AML-193 (cell line): ENCODE data around the gene CYSTM1.

Source experiments
- DNase-seq, 2 experiments: peaks; one replicate each; lab custom pipeline; 2025; lab: John Stamatoyannopoulos, UW

The CYSTM1 gene, protein sequence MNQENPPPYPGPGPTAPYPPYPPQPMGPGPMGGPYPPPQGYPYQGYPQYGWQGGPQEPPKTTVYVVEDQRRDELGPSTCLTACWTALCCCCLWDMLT

DNA sequence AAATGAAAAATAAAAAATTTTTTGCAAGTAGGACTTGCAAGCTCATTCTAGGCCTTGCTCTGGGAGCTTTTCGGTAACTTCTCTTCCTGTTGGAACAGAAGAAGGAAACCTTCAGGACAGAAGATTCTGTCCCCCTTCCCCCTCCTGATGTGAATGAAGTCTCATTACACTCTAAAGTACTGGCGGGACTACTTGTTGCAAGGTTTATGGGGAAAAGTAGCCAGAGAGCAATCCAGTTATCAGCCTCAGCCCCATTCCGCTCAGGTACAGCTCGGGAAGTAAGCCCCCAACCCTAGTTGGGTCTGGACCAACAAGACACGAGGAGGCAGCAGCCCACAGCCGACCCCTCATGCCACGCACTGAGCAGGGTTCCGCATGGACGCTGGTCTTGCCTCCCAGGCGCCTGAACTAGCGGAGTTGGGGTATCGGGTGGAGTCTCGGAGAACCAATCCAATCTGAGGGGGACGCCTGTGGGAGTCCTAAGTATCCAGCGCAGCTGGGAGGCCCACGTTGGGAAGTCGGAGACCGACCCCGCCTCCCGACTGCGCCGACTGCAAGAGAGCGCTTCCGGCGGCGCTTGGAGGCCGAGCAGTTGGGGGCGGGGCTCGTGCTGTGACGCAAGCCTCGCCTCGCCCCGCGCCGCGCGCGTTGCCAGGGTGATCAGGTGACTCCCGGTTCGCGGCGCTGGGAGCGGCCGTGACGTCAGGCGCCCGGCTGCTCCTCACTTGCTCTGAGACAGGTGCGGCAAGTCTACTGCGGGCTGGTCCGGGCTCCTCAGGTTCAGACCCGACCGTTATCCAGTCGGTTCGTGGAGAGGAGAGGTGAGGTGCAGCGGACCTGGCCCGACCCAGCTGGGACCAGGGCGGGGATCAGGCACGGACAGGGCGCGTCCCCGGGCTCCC, at the start of gene CYSTM1:
TSS of gene CYSTM1 (plus strand) at position 724 of the 902 bp plus-strand sequence. CDS start 19,278 bp downstream, outside the sequence.
- no peak for DNase-seq

- DNase-seq: no peak
These were observed 49.4 kb upstream of the CYSTM1 start, which contains the start of gene IGIP for GRCh38 chr5:140125637-140126036. IGIP (plus strand) TSS chr5:140125937; CDS start chr5:140128477, 2,540 bp downstream.

- DNase-seq: no peak
These were observed 48.5 kb upstream of the CYSTM1 start for GRCh38 chr5:140126315-140127012.

GRCh38 chr5:140128376-140128775, 46.6 kb upstream of the CYSTM1 start:
- no peak for DNase-seq

- DNase-seq: no peak
These were observed 43.8 kb upstream of the CYSTM1 start for GRCh38 chr5:140130949-140131733.

DNA sequence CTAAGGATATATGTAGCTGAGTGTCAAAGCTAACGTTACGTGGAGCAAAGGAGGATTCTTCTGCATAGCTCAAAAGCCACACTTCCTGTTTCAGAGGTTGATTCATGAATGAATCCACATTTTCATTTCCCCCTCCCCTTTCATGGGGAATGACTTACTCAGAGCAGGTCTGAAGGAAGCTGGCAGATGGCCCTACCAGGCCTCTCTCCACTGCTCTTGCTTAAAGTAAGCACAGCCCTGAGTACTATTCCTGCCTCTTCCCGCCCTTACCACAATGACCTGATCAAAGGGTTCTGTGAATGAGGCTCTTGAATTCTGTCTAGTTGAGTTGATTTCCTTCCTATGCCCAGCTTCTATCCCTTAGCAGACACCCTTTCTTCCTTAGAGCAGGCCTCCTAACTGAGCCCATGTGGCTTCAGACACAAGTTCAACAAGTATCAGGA, 43.0 kb upstream of the CYSTM1 start:
- DNase-seq: peak; percentile 16 to 41

GRCh38 chr5:140133514-140134167, 41.3 kb upstream of the CYSTM1 start:
- DNase-seq: no peak

- no peak for DNase-seq
These were observed 40.6 kb upstream of the CYSTM1 start for GRCh38 chr5:140134277-140134935.

DNA sequence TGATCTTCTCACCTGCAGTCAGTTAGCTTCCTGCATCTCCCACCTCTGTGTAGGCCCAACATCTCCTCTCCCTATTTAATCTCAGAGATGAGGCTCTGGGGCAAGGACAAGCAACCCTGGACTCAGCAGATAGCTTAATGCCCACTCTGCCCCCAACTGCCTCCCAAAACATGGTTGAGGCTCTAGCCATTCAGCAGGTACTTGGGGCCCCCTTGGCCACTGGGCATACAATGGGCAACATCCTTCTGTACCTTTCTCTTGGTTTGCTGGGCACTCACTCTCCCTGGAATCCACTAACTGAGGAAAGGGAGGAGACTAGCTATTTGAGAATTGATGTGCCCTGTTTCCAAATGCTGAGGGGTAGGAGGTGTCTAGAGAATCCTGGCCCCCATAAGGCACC, 39.9 kb upstream of the CYSTM1 start:
- DNase-seq: no peak

GRCh38 chr5:140136624-140137023, 38.4 kb upstream of the CYSTM1 start:
- DNase-seq: no peak

GRCh38 chr5:140140435-140140834, 34.6 kb upstream of the CYSTM1 start:
- no peak for DNase-seq

DNA sequence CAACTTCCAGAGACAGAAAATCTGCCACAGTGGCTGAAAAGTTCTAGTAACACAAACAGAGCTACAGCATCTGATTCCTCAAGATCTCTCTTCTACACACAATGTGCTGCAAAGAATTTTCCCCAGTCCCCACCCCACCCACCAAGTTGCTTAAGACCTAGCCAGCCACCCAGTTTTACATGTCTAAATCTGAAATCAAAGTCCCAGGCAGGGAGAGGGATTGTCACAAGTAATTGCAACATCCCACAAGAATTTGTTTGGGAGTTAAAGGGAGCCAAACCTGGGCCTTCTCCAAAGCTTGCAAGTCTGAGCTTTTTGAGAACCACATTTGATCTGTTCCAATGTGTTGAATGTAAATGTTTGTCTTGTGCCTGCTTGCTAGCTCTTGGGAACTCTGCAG, 33.7 kb upstream of the CYSTM1 start:
- DNase-seq: no peak

DNA sequence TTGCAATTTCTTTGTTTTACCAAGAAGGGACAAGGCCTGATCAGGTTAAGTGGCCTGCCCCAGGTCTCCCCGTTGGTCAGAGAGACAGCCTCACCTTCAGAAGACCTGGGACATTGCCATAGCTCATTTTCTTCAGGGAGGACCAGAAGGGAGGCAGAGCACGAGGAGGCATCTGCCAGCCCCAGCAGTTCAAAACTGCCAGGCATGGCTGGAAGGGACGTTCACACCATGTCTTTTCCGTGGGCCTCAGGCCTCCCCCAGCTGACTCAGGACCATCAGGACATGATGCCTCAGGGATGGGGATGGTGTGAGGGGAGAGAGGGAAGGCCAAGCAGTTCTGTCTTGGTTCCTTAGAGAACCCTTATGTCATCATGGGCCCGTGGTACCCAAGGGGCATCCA, 32.7 kb upstream of the CYSTM1 start:
- no peak for DNase-seq

DNA sequence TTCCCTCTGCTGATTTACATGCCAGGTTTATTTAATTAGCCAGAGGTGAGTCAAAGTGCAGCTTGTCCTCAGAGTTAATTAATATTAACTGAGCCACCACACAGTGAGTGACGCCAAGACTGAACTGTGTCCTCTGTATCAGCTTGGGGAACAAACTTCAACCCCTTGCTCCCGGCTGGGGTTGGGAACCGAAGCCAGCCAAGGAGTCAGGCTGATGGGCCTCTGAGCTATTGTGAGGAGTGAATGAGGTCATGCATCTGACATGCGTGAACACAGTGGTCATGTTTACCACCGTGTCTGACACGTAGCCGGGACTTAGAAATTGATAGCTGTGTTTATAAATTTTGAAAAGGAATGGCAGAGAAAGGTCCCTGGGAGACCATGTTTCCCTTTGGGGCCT, 32.1 kb upstream of the CYSTM1 start:
- no peak for DNase-seq

- no peak for DNase-seq
These were observed 31.3 kb upstream of the CYSTM1 start for GRCh38 chr5:140143521-140144258.

GRCh38 chr5:140145256-140145655, 29.7 kb upstream of the CYSTM1 start:
- no peak for DNase-seq

DNA sequence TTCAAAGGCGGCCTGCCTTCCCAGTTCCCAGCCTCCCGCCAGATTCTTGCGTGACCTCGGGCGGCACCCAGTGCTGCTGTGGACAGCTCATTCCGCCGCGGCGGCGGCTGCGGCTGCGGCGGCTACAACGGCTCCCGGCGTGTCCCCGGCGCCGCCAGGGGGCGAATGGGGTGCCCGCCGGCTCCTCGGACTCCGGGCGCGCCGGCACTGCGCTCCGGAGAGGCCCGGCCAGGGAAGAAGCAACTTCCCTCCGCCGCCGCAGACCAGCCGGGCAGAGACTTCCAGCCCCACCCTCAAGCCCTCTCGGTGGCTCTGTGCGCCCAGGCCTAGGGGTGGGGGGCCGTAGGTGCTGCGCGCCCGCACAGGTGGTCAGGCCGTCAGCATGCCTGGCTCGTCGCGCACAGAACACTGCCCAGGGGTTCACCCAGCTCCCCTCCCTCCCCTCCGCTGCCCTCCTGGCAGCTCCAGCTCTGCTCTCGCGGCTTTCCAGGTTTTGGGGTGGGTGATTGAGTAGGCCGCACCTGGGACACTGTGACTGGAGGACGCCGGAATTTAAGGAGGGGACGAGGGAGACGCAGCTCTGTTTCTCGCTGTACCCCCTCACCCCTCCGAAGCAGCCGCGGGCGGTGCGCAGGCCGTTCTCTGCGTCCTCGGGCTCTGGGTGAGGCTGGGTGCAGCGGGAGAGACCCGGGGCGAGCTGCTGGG, 29.0 kb upstream of the CYSTM1 start:
- DNase-seq: no peak

DNA sequence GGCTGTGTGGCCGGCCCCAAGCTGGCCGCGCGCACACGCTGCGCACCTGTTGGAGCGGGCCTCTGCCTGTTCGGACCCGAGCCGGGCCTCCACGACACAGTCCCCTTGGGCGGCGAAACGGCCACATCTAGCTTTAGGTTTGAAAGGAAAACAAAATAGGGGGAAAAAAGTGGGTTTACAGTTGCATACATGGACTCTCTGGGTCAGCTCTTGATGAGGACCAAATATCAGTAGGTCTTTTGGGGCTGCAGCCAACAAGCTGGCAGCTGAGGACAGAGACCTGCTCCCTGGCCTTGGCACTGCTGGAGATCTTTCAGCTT, 28.5 kb upstream of the CYSTM1 start:
- no peak for DNase-seq

DNA sequence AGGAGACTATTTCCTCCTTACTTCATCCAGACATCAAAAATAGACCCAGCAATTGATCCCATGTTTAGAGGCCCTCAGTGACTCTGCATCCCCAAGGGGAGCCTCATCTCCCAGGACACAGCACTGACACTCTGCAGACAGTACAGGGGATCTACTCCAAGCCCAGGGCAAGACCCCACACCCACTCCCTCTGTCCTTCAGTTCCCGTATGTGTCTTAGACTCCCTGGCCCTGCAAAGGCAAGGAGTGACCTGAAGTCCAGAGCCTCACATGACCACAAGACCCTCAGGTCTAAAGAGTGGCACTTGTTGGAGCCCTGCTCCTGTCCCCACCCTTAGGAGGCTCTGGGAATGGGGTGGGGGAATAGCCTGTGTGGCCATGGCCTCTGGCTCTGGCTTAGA, 27.5 kb upstream of the CYSTM1 start:
- DNase-seq: no peak

GRCh38 chr5:140148508-140148907, 26.5 kb upstream of the CYSTM1 start:
- no peak for DNase-seq
